Measurements from ENCODE around the gene OGDH.
"Not testable (repeated sequence)": the region's sequence is repeated elsewhere in the genome, so short reads cannot be mapped to it uniquely, and the experiment has no call there.

Gene OGDH

DNA sequence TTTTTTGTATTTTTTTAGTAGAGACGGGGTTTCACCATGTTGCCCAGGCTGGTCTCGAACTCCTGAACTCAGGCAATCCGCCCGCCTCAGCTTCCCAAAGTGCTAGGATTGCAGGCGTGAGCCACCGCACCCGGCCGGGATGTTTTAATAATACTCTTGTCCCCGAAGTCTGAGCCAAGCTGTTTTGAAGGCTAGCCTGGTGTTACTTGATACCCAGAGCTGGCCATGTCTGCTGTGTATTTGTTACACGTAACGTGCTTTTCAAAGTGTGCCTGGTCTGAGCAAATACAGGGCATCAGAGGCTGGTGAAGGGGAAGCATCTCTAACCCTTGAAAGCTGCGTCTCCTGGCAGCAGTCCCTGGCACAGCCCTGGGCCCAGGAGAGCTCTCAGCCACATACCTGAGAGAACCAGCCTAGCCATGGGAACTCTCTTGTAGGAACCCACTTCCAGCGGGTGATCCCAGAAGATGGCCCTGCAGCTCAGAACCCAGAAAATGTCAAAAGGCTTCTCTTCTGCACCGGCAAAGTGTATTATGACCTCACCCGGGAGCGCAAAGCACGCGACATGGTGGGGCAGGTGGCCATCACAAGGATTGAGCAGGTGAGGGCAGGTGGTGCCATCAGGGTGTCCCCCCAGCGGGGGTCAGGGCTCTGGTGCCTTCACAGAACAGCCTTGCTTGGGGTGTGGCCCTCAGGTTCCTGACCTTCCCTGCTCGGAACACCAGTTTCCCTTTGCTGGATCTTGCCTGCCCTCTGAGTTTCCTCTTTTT is 100.5 kb downstream of the OGDH start:
- DNase-seq (ENCODE audit: low read depth): no peak

DNA sequence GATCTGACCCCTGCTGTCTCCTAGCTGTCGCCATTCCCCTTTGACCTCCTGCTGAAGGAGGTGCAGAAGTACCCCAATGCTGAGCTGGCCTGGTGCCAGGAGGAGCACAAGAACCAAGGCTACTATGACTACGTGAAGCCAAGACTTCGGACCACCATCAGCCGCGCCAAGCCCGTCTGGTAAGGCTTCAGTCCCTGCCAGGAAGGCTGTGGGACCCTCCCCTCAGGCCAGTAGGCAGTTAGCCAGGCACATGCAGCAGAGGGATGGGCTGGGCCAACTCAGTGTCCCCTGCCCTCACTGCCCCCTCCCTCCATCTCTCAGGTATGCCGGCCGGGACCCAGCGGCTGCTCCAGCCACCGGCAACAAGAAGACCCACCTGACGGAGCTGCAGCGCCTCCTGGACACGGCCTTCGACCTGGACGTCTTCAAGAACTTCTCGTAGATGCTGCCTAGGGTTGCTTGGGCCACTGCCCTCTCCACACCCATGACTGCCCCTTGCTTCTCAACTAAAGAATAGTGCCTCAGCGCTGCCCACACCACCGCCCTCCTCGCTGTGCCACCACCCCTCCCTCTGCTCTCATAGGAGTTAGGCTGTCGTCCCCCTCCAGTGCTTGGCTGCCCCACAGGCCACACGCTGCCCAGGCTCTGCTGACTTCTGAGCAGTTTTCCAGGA is 101.3 kb downstream of the OGDH start:
- no peak for DNase-seq (ENCODE audit: low read depth)

DNA sequence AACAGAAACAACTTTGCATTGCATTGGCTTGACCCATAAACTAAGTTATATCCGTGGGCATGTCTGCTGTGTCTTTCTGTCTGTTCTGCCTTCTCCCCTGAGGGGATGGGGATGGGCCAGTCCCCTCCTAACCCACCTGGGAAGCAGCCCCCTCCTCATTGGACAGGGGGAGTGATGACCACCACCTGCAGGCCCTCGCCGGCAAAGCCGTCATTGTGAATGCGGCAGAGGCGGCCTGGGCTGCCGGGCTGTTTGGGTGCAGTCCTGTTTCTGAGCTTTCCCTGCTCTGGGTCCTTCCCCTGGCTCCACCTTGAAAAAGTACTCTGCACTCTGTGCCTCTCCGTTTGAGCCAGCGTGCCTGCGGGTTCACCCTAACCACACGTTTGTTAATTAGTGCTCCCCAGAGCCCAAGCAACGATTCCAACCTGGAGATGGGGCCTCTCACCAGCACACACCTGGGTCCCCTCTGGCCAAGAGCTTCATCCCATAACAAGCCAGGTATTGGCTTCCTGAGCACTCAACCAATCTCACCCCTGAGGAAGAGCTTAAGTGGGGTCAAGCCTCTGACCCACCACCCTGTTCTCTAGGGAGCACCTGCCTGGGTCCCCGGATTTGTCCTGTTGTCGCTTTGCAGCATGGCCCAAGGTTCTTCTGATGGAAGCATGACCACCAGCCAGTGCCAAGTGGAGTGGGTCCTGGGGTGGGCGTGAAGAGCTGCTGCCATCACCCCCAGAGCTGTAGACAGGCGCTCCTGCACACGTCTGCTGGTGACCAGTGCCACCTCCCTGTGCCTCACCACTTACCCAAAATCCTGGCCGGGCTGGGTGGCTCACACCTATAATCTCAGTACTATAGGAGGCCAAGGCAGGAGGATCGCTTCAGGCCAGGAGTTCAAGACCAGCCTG is 102.8 kb downstream of the OGDH start:
- DNase-seq (ENCODE audit: low read depth): no peak

DNA sequence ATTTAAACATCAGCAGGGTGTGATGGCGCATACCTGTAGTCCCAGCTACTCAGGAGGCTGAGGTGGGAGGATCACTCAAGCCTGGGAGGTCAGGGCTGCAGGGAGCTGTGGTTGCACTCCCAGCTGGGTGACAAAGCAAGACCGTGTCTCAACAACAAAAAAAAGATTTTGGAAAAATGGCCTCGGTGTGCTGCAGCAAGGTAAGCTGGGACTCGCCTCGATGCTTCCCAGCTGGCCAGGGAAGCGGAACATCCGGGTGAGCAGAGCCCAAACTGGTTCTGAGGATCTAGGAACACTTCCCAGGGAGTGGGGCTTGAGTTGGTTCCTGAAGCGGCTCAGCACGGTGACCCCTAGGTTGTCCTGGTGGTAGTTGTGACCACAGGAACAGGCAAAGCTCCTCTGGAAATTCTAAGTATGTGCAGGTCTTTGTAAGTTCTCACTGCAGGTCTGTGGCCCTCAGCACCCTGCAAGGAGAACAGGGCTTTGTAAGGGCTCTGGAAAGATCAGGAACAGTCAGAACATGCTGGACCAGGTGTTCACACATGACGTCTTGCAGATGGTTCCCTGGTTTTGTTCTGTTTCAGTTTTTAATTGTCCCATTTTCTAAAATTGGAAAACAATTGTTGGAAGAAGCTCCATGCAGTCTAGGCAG is 103.6 kb downstream of the OGDH start:
- DNase-seq (ENCODE audit: low read depth): no peak

DNA sequence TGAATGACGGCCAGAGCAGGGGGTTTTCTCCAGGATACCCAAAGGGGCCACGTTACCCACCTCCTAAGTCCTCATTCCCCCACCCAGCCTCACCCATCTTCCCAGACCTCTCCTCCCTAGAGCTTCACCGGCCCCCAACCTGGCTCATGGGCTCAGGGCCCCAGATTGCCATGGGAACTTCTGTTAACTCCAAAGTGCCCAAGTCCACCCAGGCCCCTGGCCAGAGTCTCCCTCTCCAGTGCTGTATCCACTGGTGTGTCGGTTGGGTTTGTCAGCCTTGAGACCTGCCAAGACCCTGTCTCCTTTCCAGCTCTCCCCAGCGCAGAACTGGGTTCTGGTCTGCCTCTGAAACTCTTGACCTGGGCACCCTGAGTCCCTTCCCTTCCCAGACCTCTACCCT is 105.1 kb downstream of the OGDH start:
- DNase-seq (ENCODE audit: low read depth): no peak

DNA sequence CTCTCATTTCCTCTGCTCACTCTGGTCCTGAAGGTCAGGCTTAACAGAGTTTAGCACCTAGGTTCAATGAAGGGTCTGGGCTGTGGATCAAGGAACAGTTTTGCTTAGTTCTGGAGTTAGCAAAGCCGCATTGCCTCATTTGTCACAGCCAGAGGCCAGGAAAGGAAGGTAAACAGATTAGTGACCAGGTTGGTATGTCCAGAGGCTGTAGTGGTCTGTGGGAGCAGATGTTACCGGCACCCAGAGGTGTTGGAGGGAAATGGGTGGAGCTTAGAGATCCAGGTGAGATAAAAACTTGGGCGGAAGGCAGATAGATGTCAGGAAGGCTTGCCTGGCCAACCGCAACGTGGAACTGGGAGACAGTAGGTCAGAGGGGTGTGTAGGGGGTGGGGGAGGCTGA is 105.6 kb downstream of the OGDH start:
- DNase-seq (ENCODE audit: low read depth): no peak

DNA sequence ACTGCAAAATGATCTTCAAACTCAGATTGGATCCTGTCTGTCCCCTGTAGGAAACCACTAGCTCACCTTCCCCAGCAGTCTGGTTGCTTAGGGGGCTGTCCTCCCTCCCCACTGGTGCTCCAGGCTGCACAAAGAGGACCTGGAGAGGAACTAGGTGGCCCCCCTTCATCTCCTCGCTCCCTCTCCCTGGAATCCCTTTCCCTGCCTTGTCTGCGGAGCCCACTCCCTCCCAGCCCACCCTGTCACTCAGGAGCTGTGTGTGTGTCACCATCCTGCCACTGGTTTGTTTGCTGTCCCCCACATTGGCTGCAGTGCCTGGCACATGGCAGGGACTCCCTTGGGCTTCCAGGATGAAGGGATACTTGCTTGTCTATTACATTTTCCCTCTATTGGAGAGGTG is 106.7 kb downstream of the OGDH start:
- DNase-seq (ENCODE audit: low read depth): no peak

DNA sequence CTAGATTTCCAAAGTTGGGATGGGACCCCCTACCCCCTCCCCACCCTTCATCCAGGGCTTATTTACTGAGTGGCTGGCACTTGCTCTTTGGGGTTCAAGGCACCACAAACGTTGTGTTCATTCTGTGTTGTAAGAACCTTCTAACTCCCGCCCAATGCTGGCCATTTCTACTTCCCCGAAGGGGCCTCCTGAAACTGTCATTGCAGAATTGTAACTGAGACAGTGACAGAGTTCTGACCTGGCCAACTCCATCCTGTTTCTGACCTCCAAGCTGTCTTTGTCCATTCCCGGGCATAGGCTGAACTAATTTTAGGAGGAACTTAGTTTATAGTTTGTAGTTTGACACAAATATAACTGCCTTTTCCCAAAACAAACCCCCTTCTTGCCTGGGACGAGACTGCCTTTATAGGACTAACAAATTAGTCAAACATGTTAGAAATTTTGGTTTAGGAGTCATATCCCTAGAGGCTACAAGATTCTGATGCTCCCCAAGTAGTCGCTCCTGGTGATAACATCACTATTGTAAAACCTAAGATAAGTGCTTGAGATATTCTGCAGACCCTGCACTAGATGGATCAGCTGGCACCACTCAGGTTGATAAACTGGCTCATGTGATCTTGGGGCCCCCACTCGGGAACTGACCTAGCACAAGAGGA is 107.4 kb downstream of the OGDH start:
- DNase-seq (ENCODE audit: low read depth): no peak

DNA sequence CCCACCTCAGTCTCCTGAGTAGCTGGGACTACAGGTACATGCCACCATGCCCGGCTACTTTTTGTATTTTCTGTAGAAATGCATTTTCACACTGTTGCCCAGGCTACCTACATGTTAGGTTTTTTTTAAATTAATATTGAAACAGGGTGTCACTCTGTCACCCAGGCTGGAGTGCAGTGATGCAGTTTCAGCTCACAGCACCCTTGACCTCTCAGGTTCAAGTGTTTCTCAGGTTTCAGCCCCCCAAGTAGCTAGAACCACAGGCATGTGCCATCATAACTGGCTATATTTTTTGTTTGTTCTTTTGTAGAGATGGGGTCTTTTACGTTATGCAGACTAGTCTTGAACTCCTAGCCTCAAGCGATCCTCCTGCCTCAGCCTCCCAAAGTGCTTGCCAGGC is 109.8 kb downstream of the OGDH start:
- no peak for DNase-seq (ENCODE audit: low read depth)

DNA sequence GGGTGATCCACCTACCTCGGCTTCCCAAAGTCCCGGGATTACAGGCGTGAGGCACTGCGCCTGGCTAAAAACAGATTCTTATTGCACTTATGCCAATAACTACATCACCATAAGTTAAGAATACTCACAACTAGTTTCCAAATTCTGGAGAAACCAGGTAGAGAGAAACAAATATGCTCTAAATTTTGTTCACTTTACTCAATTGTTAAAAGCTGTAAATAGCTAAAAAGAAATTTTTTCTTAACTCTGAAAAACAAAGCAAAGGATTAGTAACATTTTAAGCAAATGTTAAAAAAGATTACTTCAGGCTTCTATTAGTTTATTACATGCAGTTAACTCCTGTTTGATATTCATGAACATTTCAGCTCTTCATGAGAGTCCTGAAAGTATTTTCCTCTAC is 113.9 kb downstream of the OGDH start:
- no peak for DNase-seq (ENCODE audit: low read depth)

DNA sequence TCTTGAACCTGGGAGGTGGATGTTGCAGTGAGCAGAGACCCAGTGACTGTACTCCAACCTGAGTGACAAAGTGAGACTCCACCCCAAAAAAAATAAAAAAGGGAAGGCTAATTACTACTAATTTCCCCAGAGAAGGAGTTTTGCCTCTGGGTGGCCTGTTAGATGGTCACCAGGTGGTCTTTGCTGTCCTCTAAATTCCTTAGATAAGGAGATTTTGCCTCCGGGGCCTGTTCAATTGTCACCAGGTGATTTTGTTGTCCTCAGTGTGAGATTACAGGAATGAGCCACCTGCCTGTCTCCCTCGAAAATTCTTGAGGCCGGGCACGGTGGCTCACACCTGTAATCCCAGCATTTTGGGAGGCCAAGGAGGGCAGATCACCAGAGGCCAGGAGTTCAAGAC is 117.8 kb downstream of the OGDH start:
- no peak for DNase-seq (ENCODE audit: low read depth)

DNA sequence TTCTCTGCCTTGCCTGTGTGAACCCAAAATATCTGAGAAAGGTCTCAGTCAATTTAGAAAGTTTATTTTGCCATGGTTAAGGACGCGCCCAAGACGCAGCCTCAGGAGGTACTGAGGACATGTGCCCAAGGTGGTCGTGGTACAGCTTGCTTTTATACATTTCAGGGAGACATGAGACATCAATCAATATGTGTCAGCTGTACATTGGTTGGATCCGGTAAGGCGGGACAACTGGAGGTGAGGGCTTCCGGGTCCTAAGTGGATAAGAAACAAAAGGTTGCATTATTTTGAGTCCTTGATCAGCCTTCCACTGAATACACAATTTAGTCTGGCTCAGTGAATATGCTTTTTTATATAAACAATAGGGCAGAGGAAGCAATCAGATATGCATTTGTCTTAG is 119.8 kb downstream of the OGDH start:
- not testable (repeated sequence) for DNase-seq (ENCODE audit: low read depth)

DNA sequence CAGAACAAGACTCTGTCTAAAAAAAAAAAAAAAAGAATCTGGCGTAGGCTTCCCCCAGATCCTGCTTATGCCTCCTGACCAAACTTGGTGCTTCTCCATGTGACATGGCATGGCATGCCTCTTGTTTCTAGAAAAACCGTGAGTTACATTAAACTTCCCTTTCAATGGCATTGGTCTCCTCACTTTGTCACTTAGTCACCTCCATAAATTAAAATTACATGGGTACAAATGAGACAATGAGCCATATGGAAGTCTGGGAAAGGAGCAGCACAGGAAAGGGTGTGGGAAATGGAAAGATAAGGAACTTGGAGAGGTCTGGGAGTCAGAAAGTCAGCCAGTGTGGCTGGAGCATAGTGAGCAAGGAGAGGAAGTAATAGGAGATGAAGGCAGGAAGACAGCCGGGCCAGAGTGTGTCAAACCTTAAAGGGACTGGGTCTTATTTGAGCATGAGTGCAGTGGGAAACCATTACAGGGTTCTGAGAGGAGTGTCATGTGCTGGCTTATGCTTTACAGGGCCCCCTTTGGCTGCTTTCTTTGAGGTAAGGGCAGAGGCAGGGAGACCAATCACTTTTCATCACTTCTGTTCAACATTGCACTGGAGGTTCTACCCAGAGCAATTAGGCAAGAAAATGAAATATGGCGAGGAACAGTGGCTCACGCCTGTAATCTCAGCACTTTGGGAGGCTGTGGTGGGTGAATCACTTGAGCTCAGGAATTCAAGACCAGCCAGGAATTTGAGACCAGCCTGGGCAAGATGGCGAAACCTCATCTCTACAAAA is 120.9 kb downstream of the OGDH start:
- peak; percentile 71 for DNase-seq (ENCODE audit: low read depth)

DNA sequence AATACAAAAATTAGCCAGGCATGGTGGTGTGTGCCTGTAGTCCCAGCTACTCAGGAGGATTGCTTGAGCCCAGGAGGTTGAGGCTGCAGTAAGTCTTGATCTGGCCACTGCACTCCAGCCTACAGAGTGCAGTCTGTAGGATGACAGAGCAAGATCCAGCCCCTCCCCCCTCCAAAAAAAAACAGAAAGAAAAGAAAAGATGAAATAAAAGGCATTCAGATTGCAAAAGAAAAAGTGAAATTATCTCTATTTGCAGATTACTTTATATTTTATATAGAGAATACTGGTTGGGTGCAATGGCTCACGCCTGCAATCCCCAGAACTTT is 121.5 kb downstream of the OGDH start:
- DNase-seq (ENCODE audit: low read depth): no peak

DNA sequence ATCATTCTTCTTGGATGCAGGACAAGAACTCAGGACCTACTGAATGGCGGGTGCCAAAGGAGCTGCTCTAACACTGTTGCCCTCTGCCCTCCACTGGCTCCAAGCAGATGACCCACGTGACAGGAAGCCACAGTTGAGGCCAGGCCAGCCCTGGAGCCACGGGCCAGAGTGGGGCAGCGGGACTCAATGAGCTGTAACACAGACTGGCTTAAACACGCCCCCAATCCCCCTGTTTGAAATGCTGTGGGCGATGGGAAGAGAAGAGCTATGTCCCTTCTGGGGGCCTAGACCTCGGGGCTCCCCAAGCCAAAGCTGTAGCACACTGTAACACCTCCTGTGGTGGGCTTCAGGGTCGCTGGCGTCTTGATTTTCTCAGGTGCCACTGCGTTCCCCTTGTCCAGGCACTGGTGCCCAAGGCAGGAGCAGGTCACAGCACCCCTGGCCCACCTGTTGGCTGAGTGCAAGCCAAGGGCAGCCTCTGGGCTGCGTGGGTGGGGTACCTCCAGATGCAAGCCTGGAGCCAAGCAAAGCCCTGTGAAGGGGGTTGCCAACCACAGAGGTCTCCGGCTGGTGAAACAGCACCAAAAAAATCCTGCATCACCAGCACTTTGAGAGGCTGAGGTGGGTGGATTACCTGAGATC is 123.6 kb downstream of the OGDH start:
- no peak for DNase-seq (ENCODE audit: low read depth)

DNA sequence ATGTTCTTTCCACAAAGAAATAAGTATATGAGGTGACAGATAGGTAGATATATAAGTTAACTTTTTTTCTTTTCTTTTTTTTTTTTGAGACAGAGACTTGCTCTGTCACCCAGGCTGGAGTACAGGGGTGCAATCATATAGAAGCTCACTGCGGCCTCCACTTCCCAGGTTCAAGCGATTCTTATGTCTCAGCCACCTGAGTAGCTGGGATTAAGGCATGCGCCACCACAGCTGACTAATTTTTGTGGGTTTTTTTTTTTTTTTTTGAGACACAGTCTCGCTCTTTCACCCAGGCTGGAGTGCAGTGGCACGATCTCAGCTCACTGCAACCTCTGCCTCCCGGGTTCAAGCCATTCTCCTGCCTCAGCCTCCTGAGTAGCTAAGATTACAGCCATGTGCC is 126.5 kb downstream of the OGDH start:
- not testable (repeated sequence) for DNase-seq (ENCODE audit: low read depth)

DNA sequence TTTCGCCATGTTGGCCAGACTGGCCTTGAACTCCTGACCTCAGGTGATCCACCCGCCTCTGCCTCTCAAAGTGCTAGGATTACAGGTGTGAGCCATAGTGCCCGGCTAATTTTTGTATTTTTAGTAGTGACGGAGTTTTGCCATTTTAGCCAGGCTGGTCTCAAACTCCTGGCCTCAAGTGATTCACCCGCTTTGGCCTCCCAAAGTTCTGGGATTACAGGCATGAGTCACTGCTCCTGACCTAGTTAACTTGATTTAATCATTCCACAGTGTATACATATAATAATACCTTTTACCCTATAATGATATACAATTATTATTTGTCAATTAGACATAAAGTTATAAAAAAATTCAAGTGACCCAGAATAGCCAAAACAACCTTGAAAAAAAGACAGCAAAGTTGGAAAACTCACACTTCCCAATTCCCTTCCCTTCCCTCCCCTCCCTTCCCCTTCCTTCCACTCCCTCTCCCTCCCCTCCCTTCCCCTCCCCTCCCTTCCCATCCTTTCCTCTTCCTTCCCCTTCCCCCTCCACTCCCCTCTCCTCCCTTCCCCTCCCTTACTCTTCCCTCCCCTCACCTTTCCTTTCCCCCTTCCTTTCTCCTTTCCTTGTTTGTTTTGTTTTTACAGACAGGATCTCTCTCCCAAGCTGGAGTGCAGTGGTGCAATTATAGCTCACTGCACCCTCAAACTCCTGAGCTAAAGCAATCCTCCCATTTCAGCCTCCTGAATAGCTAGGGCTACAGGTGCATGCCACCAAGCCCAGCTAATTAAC is 127.5 kb downstream of the OGDH start:
- peak; percentile 69 for DNase-seq (ENCODE audit: low read depth)

DNA sequence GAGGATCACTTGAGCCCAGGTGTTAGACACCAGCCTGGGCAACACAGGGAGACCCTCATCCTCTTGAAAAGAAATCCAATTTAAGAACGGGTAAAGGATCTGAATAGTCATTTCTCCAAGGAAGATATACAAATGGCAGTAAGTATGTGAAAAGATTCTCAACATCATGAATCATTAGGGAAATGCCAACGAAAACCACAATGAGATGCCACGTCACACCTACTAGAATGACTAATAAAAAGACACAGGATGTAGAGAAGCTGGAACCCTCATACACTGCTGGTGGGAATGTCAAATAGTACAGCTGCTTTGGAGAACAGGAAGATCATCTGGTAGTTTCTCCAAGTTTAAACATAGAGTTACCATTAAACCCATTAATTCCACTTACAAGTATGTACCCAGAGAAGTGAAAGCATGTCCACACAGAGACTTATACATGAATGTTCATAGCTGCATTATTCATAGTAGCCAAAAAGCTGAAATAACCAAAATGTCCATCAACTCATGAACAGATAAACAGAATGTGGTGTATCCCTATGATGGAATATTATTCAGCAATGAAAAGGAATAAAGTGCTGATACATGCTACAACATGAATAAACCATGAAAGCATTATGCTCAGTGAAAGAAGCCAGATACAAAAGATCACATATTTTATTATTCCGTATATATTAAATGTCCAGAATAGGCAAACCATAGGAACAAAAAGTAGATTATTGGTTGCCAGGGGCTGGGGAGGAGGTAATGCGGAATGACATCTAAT is 129.2 kb downstream of the OGDH start:
- DNase-seq (ENCODE audit: low read depth): peak; percentile 94

DNA sequence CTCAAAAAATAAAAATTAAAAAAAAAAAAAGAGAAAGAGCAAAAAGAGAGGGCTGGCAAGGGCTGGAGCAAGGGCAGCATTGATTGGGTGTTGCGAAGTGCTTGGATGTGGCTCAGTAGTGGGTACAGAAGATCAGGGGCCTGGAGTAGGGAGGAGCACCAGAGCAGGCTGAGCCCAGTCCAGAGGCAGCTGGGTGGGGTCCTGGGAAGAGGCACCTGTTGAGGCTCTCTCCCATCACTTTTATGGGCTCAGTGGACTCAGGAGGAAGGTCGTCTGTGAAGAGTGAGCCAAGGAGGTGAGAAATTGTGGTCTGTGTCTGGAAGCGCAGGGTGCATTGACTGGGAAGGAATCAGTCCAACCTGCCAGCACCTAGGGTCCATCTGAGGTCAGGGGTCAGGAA is 130.5 kb downstream of the OGDH start:
- no peak for DNase-seq (ENCODE audit: low read depth)

Data from stromal cell of bone marrow (primary cell).